K562 (cell line): ENCODE results near the gene HMCES. TPM values are rescaled to one million over a fixed set of nuclear protein-coding genes. Genes with fewer than 3 reads are reported as not detected.
A peak's percentile ranks its signal among the peaks of the same experiment; 100 is the strongest.

ENCODE experiments used
- CBX1 ChIP-seq: sonication (generic); IDR thresholded peaks from 2 replicates; pipeline ENCODE4 v1.6.1; 2016; ENCODE audit warnings: antibody characterized with exemption, low read depth, mild to moderate bottlenecking
- CBX8 ChIP-seq: fragments of 200-600 bp; sonication (generic); IDR thresholded peaks from 2 replicates; pipeline ENCODE4 v1.6.1; 2012; ENCODE audit warnings: borderline replicate concordance, mixed run types, low read depth, mild to moderate bottlenecking, moderate library complexity, mixed read lengths, low read length, control low read depth, inconsistent platforms; ENCODE audit not compliant: poor library complexity, severe bottlenecking; ENCODE audit errors: extremely low read depth
- CXXC5 ChIP-seq: fragments of 250-450 bp; sonication (Bioruptor Pico); IDR thresholded peaks from 2 replicates; pipeline ENCODE4 v1.8.0; 2022; ENCODE audit warnings: inconsistent platforms, mild to moderate bottlenecking, moderate library complexity
- EGR1 ChIP-seq: fragments of 450-650 bp; conservative IDR thresholded peaks from 2 replicates; pipeline ENCODE4 v1.6.1; 2017; ENCODE audit warnings: mild to moderate bottlenecking
- ELF1 ChIP-seq: fragments of 200-800 bp; sonication (Bioruptor generic); IDR thresholded peaks from 2 replicates; pipeline ENCODE4 v1.6.1; 2016; ENCODE audit warnings: missing genetic modification characterization, missing compliant biosample characterization
- ESRRA ChIP-seq: fragments of 450-650 bp; IDR thresholded peaks from 2 replicates; pipeline ENCODE4 v1.6.1; 2014; ENCODE audit warnings: low read depth, mild to moderate bottlenecking, moderate library complexity, borderline replicate concordance
- FOXM1 ChIP-seq, 2 experiments: fragments of 450-650 bp in 1 of 2; sonication (generic) in 1 of 2; formaldehyde crosslinking in 1 of 2; IDR thresholded peaks; 2 replicates each; pipeline versions ENCODE4 v1.6.1 to v1.9.0; 2017 to 2022; ENCODE audit warnings: low read depth in 2 of 2, mild to moderate bottlenecking in 2 of 2, missing genetic modification reagents in 1 of 2, moderate library complexity in 1 of 2
- GABPA ChIP-seq: fragments of 200-800 bp; sonication (Bioruptor generic); conservative IDR thresholded peaks from 2 replicates; pipeline ENCODE4 v1.6.1; 2016; ENCODE audit warnings: low read depth, missing genetic modification characterization, missing compliant biosample characterization
- GATAD2B ChIP-seq: fragments of 450-650 bp; IDR thresholded peaks from 2 replicates; pipeline ENCODE4 v1.6.1; 2017; ENCODE audit warnings: mild to moderate bottlenecking, borderline replicate concordance
- HNRNPL ChIP-seq: fragments of 200-400 bp; formaldehyde crosslinking; IDR thresholded peaks from 2 replicates; pipeline ENCODE4 v1.6.1; 2017; ENCODE audit warnings: low read depth, mild to moderate bottlenecking, low read length
- HOMEZ ChIP-seq: fragments of 250-450 bp; sonication (Bioruptor Pico); IDR thresholded peaks from 2 replicates; pipeline ENCODE4 v1.4.0; 2020; ENCODE audit warnings: mild to moderate bottlenecking, moderate library complexity
- NCOA6 ChIP-seq: fragments of 450-650 bp; IDR thresholded peaks from 2 replicates; pipeline ENCODE4 v1.6.1; 2017; ENCODE audit warnings: mild to moderate bottlenecking
- NFIC ChIP-seq: fragments of 450-650 bp; IDR thresholded peaks from 2 replicates; pipeline ENCODE4 v1.6.1; 2017; ENCODE audit warnings: mild to moderate bottlenecking, inconsistent platforms
- POLR2AphosphoS5 ChIP-seq: IDR thresholded peaks from 2 replicates; pipeline ENCODE4 v1.6.1; 2011; ENCODE audit warnings: mild to moderate bottlenecking, low read depth, low read length, moderate library complexity; ENCODE audit not compliant: control insufficient read depth, insufficient read depth
- RBM34 ChIP-seq: fragments of 200-400 bp; formaldehyde crosslinking; IDR thresholded peaks from 2 replicates; pipeline ENCODE4 v1.6.1; 2018; ENCODE audit warnings: low read length, borderline replicate concordance; ENCODE audit not compliant: insufficient read depth
- SMARCA4 ChIP-seq: fragments of 450-650 bp; IDR thresholded peaks from 2 replicates; pipeline ENCODE4 v1.6.1; 2016
- TAL1 ChIP-seq: fragments of 450-650 bp; IDR thresholded peaks from 2 replicates; pipeline ENCODE4 v1.6.1; 2016; ENCODE audit warnings: mild to moderate bottlenecking
- TGIF2 ChIP-seq: sonication (generic); formaldehyde crosslinking; IDR thresholded peaks from 2 replicates; pipeline ENCODE4 v1.8.1; 2022; ENCODE audit warnings: mild to moderate bottlenecking, missing genetic modification reagents, moderate library complexity
- WHSC1 ChIP-seq: IDR thresholded peaks from one replicate; pipeline ENCODE4 v1.6.1; 2012; ENCODE audit warnings: low read length, control low read depth, inconsistent platforms
- ZBTB17 ChIP-seq: fragments of 450-650 bp; formaldehyde crosslinking; IDR thresholded peaks from 2 replicates; pipeline ENCODE4 v1.4.0; 2020; ENCODE audit warnings: mild to moderate bottlenecking
- ZHX1 ChIP-seq: fragments of 150-350 bp; conservative IDR thresholded peaks from 2 replicates; pipeline ENCODE4 v1.6.1; 2014; ENCODE audit warnings: low read length
- ZNF217 ChIP-seq: sonication (generic); formaldehyde crosslinking; IDR thresholded peaks from 2 replicates; pipeline ENCODE4 v1.8.0; 2022; ENCODE audit warnings: mild to moderate bottlenecking, missing genetic modification reagents
- ZNF224 ChIP-seq: sonication (generic); formaldehyde crosslinking; IDR thresholded peaks from 2 replicates; pipeline ENCODE4 v1.8.0; 2022; ENCODE audit warnings: mild to moderate bottlenecking, missing genetic modification reagents
- ZNF24 ChIP-seq: fragments of 450-650 bp; IDR thresholded peaks from 2 replicates; pipeline ENCODE4 v1.6.1; 2016
- ZNF584 ChIP-seq: fragments of 200-800 bp; sonication (Bioruptor generic); IDR thresholded peaks from 2 replicates; pipeline ENCODE4 v1.6.1; 2016; ENCODE audit warnings: low read depth, mild to moderate bottlenecking, missing genetic modification characterization, missing compliant biosample characterization
- ZNF77 ChIP-seq: fragments of 250-450 bp; sonication (Bioruptor Pico); IDR thresholded peaks from 2 replicates; pipeline ENCODE4 v1.5.0; 2020
- ZNF830 ChIP-seq: fragments of 250-450 bp; sonication (Bioruptor Pico); IDR thresholded peaks from 2 replicates; pipeline ENCODE4 v1.5.0; 2021; ENCODE audit warnings: mild to moderate bottlenecking
- polyA plus RNA-seq, 8 experiments: library from polyadenylated mRNA; depleted of rRNA in 4 of 8; stranded (reverse) in 5 of 8; unstranded in 3 of 8; fragments of >200 nt; fragmentation: Nextera tagmentation in 2 of 8; fragmentation: Illumina TruSeq in 1 of 8; extraction: Ambion mirVana in 2 of 8; extraction: Trizol in 1 of 8; gene quantifications; 2 replicates each; pipeline versions ENCODE4 v1.2.1 to v1.2.3, GENCODE V29; 2011 to 2014; ENCODE audit warnings: inconsistent platforms in 1 of 8, missing spikeins in 1 of 8
- total RNA-seq, 7 experiments: library from RNA; depleted of rRNA in 6 of 7; stranded (reverse); fragments of >200 nt in 6 of 7; fragmentation: Illumina TruSeq in 2 of 7; extraction: Trizol in 2 of 7; gene quantifications; 2 replicates each; pipeline versions ENCODE4 v1.2.1 to v1.2.3, GENCODE V29; 2011 to 2021; ENCODE audit warnings: low replicate concordance in 1 of 7
- TF ChIP-seq, protein P1 (sequence below): sonication (generic); formaldehyde crosslinking; IDR thresholded peaks from 2 replicates; pipeline ENCODE4 v1.8.0; 2022; ENCODE audit warnings: mild to moderate bottlenecking, missing genetic modification reagents

The HMCES gene
- total and polyA plus RNA-seq, 9 of the 15 experiments (the other 6 are each of a cell fraction or from before 2014, with no cell fraction given) = 18.8 to 45.3 (median 24.8) TPM

- no peak for TF ChIP-seq ZHX1
- TF ChIP-seq CBX1 = no peak
- TF ChIP-seq, protein P1, sequence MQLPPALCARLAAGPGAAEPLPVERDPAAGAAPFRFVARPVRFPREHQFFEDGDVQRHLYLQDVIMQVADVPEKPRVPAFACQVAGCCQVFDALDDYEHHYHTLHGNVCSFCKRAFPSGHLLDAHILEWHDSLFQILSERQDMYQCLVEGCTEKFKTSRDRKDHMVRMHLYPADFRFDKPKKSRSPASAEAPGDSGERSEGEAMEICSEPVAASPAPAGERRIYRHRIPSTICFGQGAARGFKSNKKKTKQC (CRISPR knock-in tag) = no peak
- TF ChIP-seq ZBTB17 (CRISPR knock-in tag) = no peak
- TF ChIP-seq NCOA6 = no peak
- TF ChIP-seq ELF1 (tag) = no peak
- peak; percentile 38; the same call in 1 of the 2 replicates for TF ChIP-seq CXXC5 (CRISPR knock-in tag)
- TF ChIP-seq TGIF2 (CRISPR knock-in tag) = no peak
- TF ChIP-seq EGR1 = no peak
- TF ChIP-seq RBM34 = no peak
- no peak for TF ChIP-seq ZNF830 (CRISPR knock-in tag)
- no peak for TF ChIP-seq ZNF77
- no peak for TF ChIP-seq ZNF224 (CRISPR knock-in tag)
- no peak for TF ChIP-seq ZNF217 (CRISPR knock-in tag)
- peak; percentile 35; the same call in 1 of the 2 replicates for TF ChIP-seq POLR2AphosphoS5
- peak; percentile 48; the same call in 1 of the 2 replicates for TF ChIP-seq SMARCA4
- TF ChIP-seq WHSC1 = no peak
- peak; percentile 80 for TF ChIP-seq TAL1
- no peak for TF ChIP-seq FOXM1 (IDR thresholded peaks at IDR 0.05; ENCODE audit: low read depth)
- no peak for TF ChIP-seq FOXM1 (CRISPR knock-in tag; IDR thresholded peaks at IDR 0.05; ENCODE audit: low read depth)
- TF ChIP-seq ZNF24 = no peak
- no peak for TF ChIP-seq CBX8
- TF ChIP-seq NFIC = peak; percentile 35
- no peak for TF ChIP-seq GATAD2B
- TF ChIP-seq ZNF584 (CRISPR knock-in tag) = no peak
- no peak for TF ChIP-seq HNRNPL
- TF ChIP-seq HOMEZ (CRISPR knock-in tag) = no peak
- TF ChIP-seq GABPA (tag) = no peak
- TF ChIP-seq ESRRA = no peak
These were observed 48.8 kb downstream of the HMCES start (continued) for GRCh38 chr3:129327510-129327909.
